ENCODE measurements around the gene MYCBP. TPM values are rescaled to one million over a fixed set of nuclear protein-coding genes. Genes with fewer than 3 reads are reported as not detected.

The MYCBP gene
- total RNA-seq, 2 donors from 2014 or later, result 12.2 to 14.0 TPM

GRCh38 chr1:38834937-38835827 lies 38.0 kb downstream of the MYCBP start:
- no peak overlapping the region for H3K4me3 ChIP-seq
- intact Hi-C loops (cut with DNase I), result loop anchor here (10.0 kb wide), 1 partner anchor 800 kb away; no protein-coding TSS in a partner anchor
- DNase-seq (peak; percentile 42 to 78 (median 54)), ATAC-seq (peak; percentile 78)
- 19 to 39% methylated on average over 3 of the region's 3 CpGs for WGBS, 2 donors
- H3K9me3 ChIP-seq, result no peaks in the 10 kb centered on the region
- H3K36me3 ChIP-seq (replicated peaks in 1 of 2; ENCODE audit: insufficient read depth in 1 of 2, low read depth in 2 of 2), result peaks cover 6 to 12% of the 10 kb centered on the region in 2 donors
- H3K27me3 ChIP-seq, result no peaks in the 10 kb centered on the region
- H3K27ac ChIP-seq, result no peak overlapping the region
- no peaks in the 10 kb centered on the region for H3K4me1 ChIP-seq
- TF ChIP-seq POLR2A (IDR thresholded peaks at IDR 0.05), result no peak
- TF ChIP-seq CTCF (IDR thresholded peaks at IDR 0.05), result peak; percentile 39 to 82 (median 75)

- Histone ChIP-seq H3K27ac (no peak overlapping the region), H3K36me3 (replicated peaks in 1 of 2; ENCODE audit: insufficient read depth in 1 of 2, low read depth in 2 of 2) (peaks cover 6 to 10% of the 10 kb centered on the region in 2 donors), H3K4me3 (no peak overlapping the region), H3K9me3 (no peaks in the 10 kb centered on the region), H3K4me1 (no peaks in the 10 kb centered on the region), H3K27me3 (no peaks in the 10 kb centered on the region)
- no peak for TF ChIP-seq POLR2A (IDR thresholded peaks at IDR 0.05)
- TF ChIP-seq CTCF (IDR thresholded peaks at IDR 0.05), result no peak
- 65 to 72% methylated on average over 3 of the region's 3 CpGs for WGBS, 2 donors
- DNase-seq (no peak), ATAC-seq (no peak)
- intact Hi-C loops (cut with DNase I), result loop anchor here (10.0 kb wide), 1 partner anchor 800 kb away; no protein-coding TSS in a partner anchor
Measured at GRCh38 chr1:38834221-38834782, 38.8 kb downstream of the MYCBP start.

GRCh38 chr1:38833146-38833545 lies 40.0 kb downstream of the MYCBP start:
- Histone ChIP-seq H3K4me1 (no peaks in the 10 kb centered on the region), H3K9me3 (no peaks in the 10 kb centered on the region), H3K27me3 (no peaks in the 10 kb centered on the region), H3K4me3 (no peak overlapping the region), H3K27ac (no peak overlapping the region), H3K36me3 (replicated peaks in 1 of 2; ENCODE audit: insufficient read depth in 1 of 2, low read depth in 2 of 2) (peaks cover 0 to 4% of the 10 kb centered on the region in 2 donors)
- DNase-seq (no peak), ATAC-seq (no peak)
- whole genome bisulfite sequencing, 2 donors, result 49 to 72% methylated on average over 3 of the region's 3 CpGs
- TF ChIP-seq CTCF (IDR thresholded peaks at IDR 0.05) (no peak), POLR2A (IDR thresholded peaks at IDR 0.05) (no peak)
- intact Hi-C loops (cut with DNase I), result loop anchor here (10.0 kb wide), 1 partner anchor 798 kb away; no protein-coding TSS in a partner anchor

- Histone ChIP-seq H3K27me3 (no peaks in the 10 kb centered on the region), H3K4me1 (no peaks in the 10 kb centered on the region), H3K27ac (no peak overlapping the region), H3K4me3 (no peak overlapping the region), H3K9me3 (no peaks in the 10 kb centered on the region), H3K36me3 (replicated peaks in 1 of 2; ENCODE audit: insufficient read depth in 1 of 2, low read depth in 2 of 2) (no peaks in the 10 kb centered on the region)
- no peak for DNase-seq
- 70 to 71% methylated on average over 3 of the region's 3 CpGs for WGBS, 2 donors
- TF ChIP-seq POLR2A (IDR thresholded peaks at IDR 0.05) (no peak), CTCF (IDR thresholded peaks at IDR 0.05) (no peak)
- no peak for ATAC-seq
- intact Hi-C loops (cut with DNase I), result loop anchor here (10.0 kb wide), 1 partner anchor 798 kb away; no protein-coding TSS in a partner anchor
Measured at GRCh38 chr1:38832370-38832734, 40.8 kb downstream of the MYCBP start.

All from body of pancreas (tissue), 4 donors.